ENCODE measurements around the gene CTDSPL.

The CTDSPL gene

GRCh38 chr3:38005076-38006020, 143.7 kb downstream of the CTDSPL start:
- DNase-seq: no peak

GRCh38 chr3:38006031-38006430, 144.4 kb downstream of the CTDSPL start:
- no peak for DNase-seq

- DNase-seq: no peak
Observed at GRCh38 chr3:38006445-38006995, 144.8 kb downstream of the CTDSPL start.

- DNase-seq: no peak
Observed at GRCh38 chr3:38007754-38008090, 146.0 kb downstream of the CTDSPL start.

- no peak for DNase-seq
Observed at GRCh38 chr3:38008191-38008701, 146.6 kb downstream of the CTDSPL start.

GRCh38 chr3:38008971-38009580, 147.4 kb downstream of the CTDSPL start:
- DNase-seq: no peak

- no peak for DNase-seq
Observed at GRCh38 chr3:38009807-38010591, 148.3 kb downstream of the CTDSPL start.

- no peak for DNase-seq
Observed at GRCh38 chr3:38011111-38011510, 149.4 kb downstream of the CTDSPL start.

GRCh38 chr3:38015485-38015884, 153.8 kb downstream of the CTDSPL start:
- no peak for DNase-seq

- DNase-seq: no peak
Observed at GRCh38 chr3:38015984-38016383, 154.3 kb downstream of the CTDSPL start.

GRCh38 chr3:38016410-38016809, 154.7 kb downstream of the CTDSPL start:
- DNase-seq: no peak

- no peak for DNase-seq
Observed at GRCh38 chr3:38016847-38017444, 155.3 kb downstream of the CTDSPL start.

- no peak for DNase-seq
Observed at GRCh38 chr3:38017445-38018295, 156.0 kb downstream of the CTDSPL start.

GRCh38 chr3:38018296-38019266, 156.9 kb downstream of the CTDSPL start:
- DNase-seq: no peak

GRCh38 chr3:38019658-38020341, 158.1 kb downstream of the CTDSPL start:
- DNase-seq: no peak

GRCh38 chr3:38020342-38020726, 158.7 kb downstream of the CTDSPL start:
- no peak for DNase-seq

GRCh38 chr3:38021196-38021595, 159.5 kb downstream of the CTDSPL start:
- DNase-seq: no peak

GRCh38 chr3:38022301-38022700, 160.6 kb downstream of the CTDSPL start:
- no peak for DNase-seq

GRCh38 chr3:38022896-38023709, 161.4 kb downstream of the CTDSPL start:
- DNase-seq: no peak
